DMS153 (cell line): ENCODE data around the gene MOCS1.

Experiments used
- DNase-seq: peaks from one replicate; lab custom pipeline; 2025; lab: John Stamatoyannopoulos, UW

The MOCS1 gene

GRCh38 chr6:39924283-39924682 lies 10.0 kb downstream of the MOCS1 start:
- no peak for DNase-seq

- DNase-seq = no peak
Measured at GRCh38 chr6:39923861-39924260, 10.4 kb downstream of the MOCS1 start.

- DNase-seq = no peak
Measured at GRCh38 chr6:39923394-39923793, 10.9 kb downstream of the MOCS1 start.

GRCh38 chr6:39922821-39923220 lies 11.4 kb downstream of the MOCS1 start:
- DNase-seq = no peak

- DNase-seq = no peak
Measured at GRCh38 chr6:39920157-39920556, 14.1 kb downstream of the MOCS1 start.

GRCh38 chr6:39918831-39919230 lies 15.4 kb downstream of the MOCS1 start:
- DNase-seq = no peak

GRCh38 chr6:39917981-39918380 lies 16.3 kb downstream of the MOCS1 start:
- no peak for DNase-seq

GRCh38 chr6:39917329-39917728 lies 16.9 kb downstream of the MOCS1 start:
- no peak for DNase-seq

- no peak for DNase-seq
Measured at GRCh38 chr6:39915866-39916265, 18.4 kb downstream of the MOCS1 start.

- no peak for DNase-seq
Measured at GRCh38 chr6:39914239-39914638, 20.0 kb downstream of the MOCS1 start.

GRCh38 chr6:39913391-39913916 lies 20.8 kb downstream of the MOCS1 start:
- DNase-seq = no peak

- DNase-seq = no peak
Measured at GRCh38 chr6:39912446-39912845, 21.8 kb downstream of the MOCS1 start.

- no peak for DNase-seq
Measured at GRCh38 chr6:39911513-39912125, 22.6 kb downstream of the MOCS1 start.

GRCh38 chr6:39910744-39911143 lies 23.5 kb downstream of the MOCS1 start:
- DNase-seq = no peak

GRCh38 chr6:39910164-39910563 lies 24.1 kb downstream of the MOCS1 start:
- no peak for DNase-seq

- DNase-seq = no peak
Measured at GRCh38 chr6:39909701-39910100, 24.6 kb downstream of the MOCS1 start.

GRCh38 chr6:39908838-39909583 lies 25.3 kb downstream of the MOCS1 start:
- no peak for DNase-seq

- DNase-seq = no peak
Measured at GRCh38 chr6:39907871-39908575, 26.2 kb downstream of the MOCS1 start.

- DNase-seq = no peak
Measured at GRCh38 chr6:39906318-39906761, 27.9 kb downstream of the MOCS1 start.

GRCh38 chr6:39905640-39905975 lies 28.7 kb downstream of the MOCS1 start:
- no peak for DNase-seq

- DNase-seq = no peak
Measured at GRCh38 chr6:39904946-39905639, 29.2 kb downstream of the MOCS1 start.

- DNase-seq = no peak
Measured at GRCh38 chr6:39903656-39904055, 30.6 kb downstream of the MOCS1 start.
